H1 (cell line): ENCODE measurements around the gene MATN4. TPM values are rescaled to one million over a fixed set of nuclear protein-coding genes. Genes with fewer than 3 reads are reported as not detected.

Experiments used
- CTCF ChIA-PET: fragments of 300-600 bp; sonication (Branson Sonifier 250); formaldehyde crosslinking; loops from one replicate; lab custom pipeline; 2021; ENCODE audit not compliant: partially characterized antibody; lab: Charles Lee
- POLR2A ChIA-PET: fragments of 300-600 bp; sonication (Branson Sonifier 250); formaldehyde crosslinking; loops from one replicate; lab custom pipeline; 2021; ENCODE audit warnings: inconsistent platforms; ENCODE audit not compliant: partially characterized antibody; lab: Charles Lee
- DNase-seq, 2 experiments: peaks; one replicate each; pipeline versions ENCODE4 v3.0.0 to v3.0.0-alpha.2; 2010 to 2022; ENCODE audit warnings: low spot score in 2 of 2, low read depth in 1 of 2, mixed read lengths in 1 of 2
- FAIRE-seq: peaks from 2 replicates; lab custom pipeline; 2011; peaks lifted over from hg19 to GRCh38; lab: Jason Lieb, UNC
- H2AFZ ChIP-seq: 2 replicates; pipeline ENCODE4 v1.8.1; 2012; ENCODE audit warnings: low read length, inconsistent platforms
- H2AK5ac ChIP-seq: 2 replicates; pipeline ENCODE4 v1.6.1; 2013; ENCODE audit warnings: low read depth, low read length
- H2BK120ac ChIP-seq: replicated peaks from 2 replicates; pipeline ENCODE3; 2013; ENCODE audit warnings: low read depth, low read length, inconsistent platforms
- H2BK12ac ChIP-seq: 2 replicates; pipeline ENCODE4 v1.6.1; 2013; ENCODE audit warnings: low read depth, low read length
- H2BK15ac ChIP-seq: 2 replicates; pipeline ENCODE4 v1.6.1; 2013; ENCODE audit warnings: low read length
- H2BK20ac ChIP-seq: 2 replicates; pipeline ENCODE4 v1.6.1; 2013; ENCODE audit warnings: low read length
- H2BK5ac ChIP-seq: 2 replicates; pipeline ENCODE4 v1.6.1; 2013; ENCODE audit warnings: low read depth, low read length
- H3K14ac ChIP-seq: 2 replicates; pipeline ENCODE4 v1.6.1; 2013; ENCODE audit warnings: inconsistent platforms; ENCODE audit not compliant: insufficient read length
- H3K18ac ChIP-seq: 2 replicates; pipeline ENCODE4 v1.6.1; 2013; ENCODE audit warnings: low read length; ENCODE audit errors: extremely low read depth
- H3K23ac ChIP-seq: 2 replicates; pipeline ENCODE4 v1.6.1; 2013; ENCODE audit warnings: inconsistent platforms; ENCODE audit not compliant: insufficient read length
- H3K23me2 ChIP-seq: 2 replicates; pipeline ENCODE4 v1.6.1; 2013; ENCODE audit warnings: low read depth, low read length
- H3K27ac ChIP-seq: 2 replicates; pipeline ENCODE4 v1.6.1; 2011; ENCODE audit warnings: low read depth, low read length, inconsistent platforms
- H3K27me3 ChIP-seq, 4 experiments: replicated peaks in 1 of 4; 1 replicate in 1 of 4; 2 replicates in 3 of 4; pipeline versions ENCODE4 v1.6.1 to v1.8.1; 2011 to 2013; ENCODE audit warnings: low read length in 3 of 4, mild to moderate bottlenecking in 3 of 4, inconsistent platforms in 2 of 4, mixed read lengths in 2 of 4, moderate library complexity in 1 of 4; ENCODE audit not compliant: control insufficient read depth in 3 of 4, insufficient read depth in 3 of 4; ENCODE audit errors: extremely low read depth in 1 of 4
- H3K36me3 ChIP-seq, 4 experiments: 2 replicates each; pipeline versions ENCODE4 v1.6.1 to v1.8.1; 2011 to 2013; ENCODE audit warnings: mild to moderate bottlenecking in 4 of 4, low read length in 3 of 4, moderate library complexity in 2 of 4, control low read depth in 1 of 4, inconsistent platforms in 1 of 4; ENCODE audit not compliant: insufficient read depth in 4 of 4, control insufficient read depth in 2 of 4
- H3K4ac ChIP-seq: replicated peaks from 2 replicates; pipeline ENCODE3; 2013; ENCODE audit warnings: low read length, low read depth, mixed read lengths, inconsistent platforms; ENCODE audit not compliant: insufficient read length
- H3K4me1 ChIP-seq, 4 experiments: replicated peaks in 1 of 4; 1 replicate in 1 of 4; 2 replicates in 3 of 4; pipeline versions ENCODE4 v1.6.1 to v1.8.1; 2011 to 2013; ENCODE audit warnings: low read length in 3 of 4, inconsistent platforms in 2 of 4, mixed read lengths in 1 of 4; ENCODE audit not compliant: insufficient read depth in 4 of 4, control insufficient read depth in 3 of 4
- H3K4me2 ChIP-seq, 2 experiments: 2 replicates each; pipeline versions ENCODE4 v1.6.1 to v1.8.1; 2011 to 2013; ENCODE audit warnings: low read depth in 2 of 2, low read length in 2 of 2, control low read depth in 1 of 2, inconsistent platforms in 1 of 2, mild to moderate bottlenecking in 1 of 2; ENCODE audit not compliant: insufficient read depth in 1 of 2
- H3K4me3 ChIP-seq, 4 experiments: fragments of 200-600, 300-600 bp in 1 of 4; sonication (generic), shearing (Covaris generic), sonication (Bioruptor Twin) in 1 of 4; 2 replicates each; pipeline versions ENCODE4 v1.5.1 to v1.8.1; 2011 to 2016; ENCODE audit warnings: low read length in 4 of 4, low read depth in 3 of 4, control low read depth in 2 of 4, inconsistent platforms in 2 of 4, mild to moderate bottlenecking in 2 of 4, mixed read lengths in 1 of 4, moderate library complexity in 1 of 4; ENCODE audit not compliant: insufficient read depth in 2 of 4; ENCODE audit errors: extremely low read depth in 1 of 4
- H3K56ac ChIP-seq: replicated peaks from 2 replicates; pipeline ENCODE3; 2013; ENCODE audit warnings: low read depth, mild to moderate bottlenecking, mixed read lengths, low read length, inconsistent platforms; ENCODE audit not compliant: insufficient read length
- H3K79me1 ChIP-seq: 2 replicates; pipeline ENCODE4 v1.6.1; 2013; ENCODE audit warnings: low read depth, low read length, control low read depth
- H3K79me2 ChIP-seq, 2 experiments: 2 replicates each; pipeline versions ENCODE4 v1.6.1 to v1.8.1; 2012 to 2013; ENCODE audit warnings: low read length in 2 of 2, mild to moderate bottlenecking in 2 of 2, inconsistent platforms in 1 of 2; ENCODE audit not compliant: insufficient read depth in 2 of 2, control insufficient read depth in 1 of 2
- H3K9ac ChIP-seq, 4 experiments: replicated peaks in 1 of 4; 1 replicate in 1 of 4; 2 replicates in 3 of 4; pipeline versions ENCODE4 v1.6.1 to v1.8.1; 2011 to 2013; ENCODE audit warnings: low read depth in 3 of 4, low read length in 3 of 4, control low read depth in 2 of 4, mild to moderate bottlenecking in 2 of 4, moderate library complexity in 2 of 4, inconsistent platforms in 1 of 4; ENCODE audit errors: extremely low read depth in 1 of 4
- H3K9me3 ChIP-seq, 2 experiments: 2 replicates each; pipeline versions ENCODE4 v1.6.1 to v1.8.1; 2012 to 2013; ENCODE audit warnings: mild to moderate bottlenecking in 2 of 2, moderate library complexity in 2 of 2, control low read depth in 1 of 2, inconsistent platforms in 1 of 2, low read depth in 1 of 2, low read length in 1 of 2, mixed read lengths in 1 of 2; ENCODE audit not compliant: insufficient read depth in 2 of 2
- H4K20me1 ChIP-seq, 2 experiments: replicated peaks in 1 of 2; 2 replicates each; pipeline versions ENCODE3 to v1.8.1; 2011 to 2013; ENCODE audit warnings: inconsistent platforms in 2 of 2, low read length in 2 of 2, mild to moderate bottlenecking in 1 of 2; ENCODE audit not compliant: insufficient read depth in 2 of 2, control insufficient read depth in 1 of 2
- H4K5ac ChIP-seq: 2 replicates; pipeline ENCODE4 v1.6.1; 2013; ENCODE audit warnings: low read length, low read depth, mixed read lengths, inconsistent platforms; ENCODE audit not compliant: insufficient read length
- H4K8ac ChIP-seq: 2 replicates; pipeline ENCODE4 v1.8.0; 2013; ENCODE audit warnings: mild to moderate bottlenecking, moderate library complexity, low read length, inconsistent platforms; ENCODE audit not compliant: insufficient read depth; ENCODE audit errors: extremely low read depth
- H4K91ac ChIP-seq: replicated peaks from 2 replicates; pipeline ENCODE3; 2013; ENCODE audit warnings: low read length, mixed read lengths, inconsistent platforms; ENCODE audit not compliant: insufficient read length
- BCL11A ChIP-seq, 2 experiments: IDR thresholded peaks; one replicate each; pipeline ENCODE4 v1.6.1; 2011; ENCODE audit warnings: low read depth in 2 of 2, low read length in 2 of 2, mild to moderate bottlenecking in 2 of 2
- CHD2 ChIP-seq: IDR thresholded peaks from 2 replicates; pipeline ENCODE4 v1.6.1; 2012; ENCODE audit warnings: low read length, improper control_type of control experiment
- FOSL1 ChIP-seq: IDR thresholded peaks from 2 replicates; pipeline ENCODE4 v1.6.1; 2011; ENCODE audit warnings: mild to moderate bottlenecking, low read depth, low read length, moderate library complexity; ENCODE audit not compliant: insufficient read depth
- GABPA ChIP-seq: IDR thresholded peaks from 2 replicates; pipeline ENCODE4 v1.6.1; 2011; ENCODE audit warnings: mild to moderate bottlenecking, low read length, moderate library complexity, borderline replicate concordance; ENCODE audit not compliant: insufficient read depth
- JUN ChIP-seq: IDR thresholded peaks from 2 replicates; pipeline ENCODE4 v1.6.1; 2011; ENCODE audit warnings: low read depth, mild to moderate bottlenecking, improper control_type of control experiment, low read length
- JUND ChIP-seq: IDR thresholded peaks from 2 replicates; pipeline ENCODE4 v1.6.1; 2011; ENCODE audit warnings: mild to moderate bottlenecking, improper control_type of control experiment, low read length
- NRF1 ChIP-seq: IDR thresholded peaks from 2 replicates; pipeline ENCODE4 v1.6.1; 2011; ENCODE audit warnings: mild to moderate bottlenecking, low read depth, low read length, improper control_type of control experiment
- PHF8 ChIP-seq: fragments of 200-600 bp; sonication (generic); conservative IDR thresholded peaks from 2 replicates; pipeline ENCODE4 v1.7.1; 2012; ENCODE audit warnings: low read depth, mild to moderate bottlenecking, inconsistent platforms, low read length, moderate library complexity
- RNF2 ChIP-seq: fragments of 200-900, 300-1000 bp; sonication (generic); IDR thresholded peaks from 2 replicates; pipeline ENCODE4 v1.7.1; 2016; ENCODE audit warnings: borderline replicate concordance, low read depth, mild to moderate bottlenecking, antibody characterized with exemption, low read length; ENCODE audit not compliant: poor library complexity, severe bottlenecking; ENCODE audit errors: missing control alignments
- SP4 ChIP-seq: IDR thresholded peaks from 2 replicates; pipeline ENCODE4 v1.6.1; 2012; ENCODE audit warnings: low read length, inconsistent platforms
- SUZ12 ChIP-seq: fragments of 200-600 bp; sonication (generic); IDR thresholded peaks from 2 replicates; pipeline ENCODE4 v1.6.1; 2012; ENCODE audit warnings: mild to moderate bottlenecking, inconsistent platforms, low read length, moderate library complexity, mixed read lengths
- YY1 ChIP-seq: IDR thresholded peaks from 2 replicates; pipeline ENCODE4 v1.6.1; 2011; ENCODE audit warnings: low read depth, mild to moderate bottlenecking, low read length
- WGBS, 2 experiments: shearing (Covaris generic) in 1 of 2; methylation state at CpG; one replicate each; pipeline versions ENCODE4 v1.1.6 to v1.1.7; 2013 to 2015; ENCODE audit warnings: low lambda C conversion rate in 2 of 2, mixed read lengths in 2 of 2, inconsistent platforms in 1 of 2, low coverage in 1 of 2, missing lambda C conversion rate in 1 of 2; ENCODE audit not compliant: insufficient replicate concordance in 2 of 2, insufficient coverage in 1 of 2, insufficient read length in 1 of 2; ENCODE audit errors: extremely low coverage in 1 of 2, missing lambda C conversion rate in 1 of 2; 5-methylcytosine and 5-hydroxymethylcytosine counted together
- polyA plus RNA-seq, 7 experiments: library from polyadenylated mRNA; depleted of rRNA in 3 of 7; stranded (reverse) in 5 of 7; unstranded in 2 of 7; fragments of >200 nt in 5 of 7; fragments of 200-250 nt in 2 of 7; gene quantifications; 1 replicate in 5 of 7; 2 replicates in 1 of 7; 4 replicates in 1 of 7; pipeline versions ENCODE4 v1.2.1 to v1.2.3, GENCODE V29; 2011 to 2013; ENCODE audit warnings: missing spikeins in 2 of 7, mixed read lengths in 2 of 7
- total RNA-seq: library from RNA; stranded (reverse); fragmentation: NEBNext Ultra II Directional; extraction: Animal tissue kit (Norgen Biotek cat#: 25700); gene quantifications from 2 replicates; pipeline ENCODE4 v1.2.1, GENCODE V29; 2021
- TF ChIP-seq, protein P1 (sequence below): IDR thresholded peaks from 2 replicates; pipeline ENCODE4 v1.6.1; 2012; ENCODE audit warnings: inconsistent platforms

Gene MATN4
- total and polyA plus RNA-seq, 2 of the 8 experiments (the other 6 are each of a cell fraction or from before 2014, with no cell fraction given), result 2.1 to 4.4 TPM

DNA sequence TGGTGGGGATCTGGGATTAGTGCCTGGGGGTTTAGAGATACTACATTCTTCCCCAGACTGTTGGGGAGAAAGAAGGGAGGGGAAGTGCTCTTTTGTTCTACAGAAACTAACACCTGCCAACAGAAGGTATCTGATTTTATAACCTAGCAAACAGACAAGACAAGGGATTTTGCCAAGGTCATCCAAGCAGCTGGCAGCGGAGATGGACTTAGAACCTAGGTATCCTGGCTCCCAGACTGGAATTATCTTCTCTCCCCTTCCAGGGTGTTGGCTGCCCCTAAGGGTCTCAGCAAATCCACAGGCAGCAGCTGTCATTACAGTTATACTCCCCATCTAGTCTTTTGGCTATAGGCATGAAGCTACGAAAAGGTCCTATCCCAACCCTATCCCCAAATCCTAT is 31.7 kb upstream of the MATN4 start:
- Histone ChIP-seq H3K36me3 (peaks cover 0 to 6% (median 0%) of the 10 kb centered on the region in 4 experiments; a peak in 3 of 8 replicates), H3K14ac (no peak overlapping the region), H4K8ac (no peak overlapping the region), H4K20me1 (peaks cover 0 to 2% of the 10 kb centered on the region in 2 experiments), H2AFZ (no peak overlapping the region), H3K27me3 (no peaks in the 10 kb centered on the region), H3K23ac (no peak overlapping the region), H2AK5ac (peak overlapping the region; percentile 49; the same call in 1 of the 2 replicates), H3K27ac (no peak overlapping the region), H3K9me3 (no peaks in the 10 kb centered on the region), H3K4ac (no peak overlapping the region), H3K56ac (no peak overlapping the region), H3K23me2 (no peaks in the 10 kb centered on the region), H3K4me3 (peak overlapping the region in 1 of 4 experiments; percentile 51; a peak in 1 of 8 replicates), H3K18ac (peak overlapping the region; percentile 4; the same call in 1 of the 2 replicates), H2BK12ac (0 out of 2 replicates have a peak overlapping the region, but pooled peaks have one; percentile 43), H3K9ac (no peak overlapping the region), H3K79me1 (peaks cover 24% of the 10 kb centered on the region), H3K4me2 (peak overlapping the region in 1 of 2 experiments; percentile 84; a peak in 1 of 4 replicates), H2BK15ac (peak overlapping the region; percentile 63), H2BK120ac (no peak overlapping the region), H2BK5ac (0 out of 2 replicates have a peak overlapping the region, but pooled peaks have one; percentile 30), H4K91ac (no peak overlapping the region), H3K79me2 (peaks cover 0 to 86% of the 10 kb centered on the region in 2 experiments; a peak in 3 of 4 replicates), H3K4me1 (peaks cover 32 to 65% (median 47%) of the 10 kb centered on the region in 4 experiments), H2BK20ac (peak overlapping the region; percentile 64; the same call in 1 of the 2 replicates), H4K5ac (no peak overlapping the region)
- WGBS, 2 experiments, result 93% methylated on average over 2 of the region's 2 CpGs; no CpG with 5 or more reads in 1 of the 2 experiments
- ChIA-PET CTCF (interaction anchor here (0.8 to 4.6 kb wide), 4 partner anchors 17 to 110 kb away, joined by 3 to 24 read pairs (median 4); partner anchors contain the start of gene SYS1), POLR2A (interaction anchor here (0.5 kb wide), 1 partner anchor 22 kb away, joined by 4 read pairs; no protein-coding TSS in a partner anchor)
- FAIRE-seq, result no peak
- DNase-seq, result no peak
- no peak for TF ChIP-seq JUND
- no peak for TF ChIP-seq BCL11A (IDR thresholded peaks at IDR 0.05; ENCODE audit: low read depth in 2 of 2, low read length in 2 of 2)
- TF ChIP-seq YY1, result no peak
- no peak for TF ChIP-seq GABPA
- no peak for TF ChIP-seq NRF1
- TF ChIP-seq SP4, result no peak
- TF ChIP-seq SUZ12, result no peak
- TF ChIP-seq FOSL1, result no peak
- TF ChIP-seq RNF2, result no peak
- no peak for TF ChIP-seq PHF8
- no peak for TF ChIP-seq CHD2
- no peak for TF ChIP-seq JUN
- TF ChIP-seq, protein P1, sequence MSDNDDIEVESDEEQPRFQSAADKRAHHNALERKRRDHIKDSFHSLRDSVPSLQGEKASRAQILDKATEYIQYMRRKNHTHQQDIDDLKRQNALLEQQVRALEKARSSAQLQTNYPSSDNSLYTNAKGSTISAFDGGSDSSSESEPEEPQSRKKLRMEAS, result no peak
